ENCODE data around the gene AK5.
"Not testable (repeated sequence)": the region's sequence is repeated elsewhere in the genome, so short reads cannot be mapped to it uniquely, and the experiment has no call there.

Gene AK5

DNA sequence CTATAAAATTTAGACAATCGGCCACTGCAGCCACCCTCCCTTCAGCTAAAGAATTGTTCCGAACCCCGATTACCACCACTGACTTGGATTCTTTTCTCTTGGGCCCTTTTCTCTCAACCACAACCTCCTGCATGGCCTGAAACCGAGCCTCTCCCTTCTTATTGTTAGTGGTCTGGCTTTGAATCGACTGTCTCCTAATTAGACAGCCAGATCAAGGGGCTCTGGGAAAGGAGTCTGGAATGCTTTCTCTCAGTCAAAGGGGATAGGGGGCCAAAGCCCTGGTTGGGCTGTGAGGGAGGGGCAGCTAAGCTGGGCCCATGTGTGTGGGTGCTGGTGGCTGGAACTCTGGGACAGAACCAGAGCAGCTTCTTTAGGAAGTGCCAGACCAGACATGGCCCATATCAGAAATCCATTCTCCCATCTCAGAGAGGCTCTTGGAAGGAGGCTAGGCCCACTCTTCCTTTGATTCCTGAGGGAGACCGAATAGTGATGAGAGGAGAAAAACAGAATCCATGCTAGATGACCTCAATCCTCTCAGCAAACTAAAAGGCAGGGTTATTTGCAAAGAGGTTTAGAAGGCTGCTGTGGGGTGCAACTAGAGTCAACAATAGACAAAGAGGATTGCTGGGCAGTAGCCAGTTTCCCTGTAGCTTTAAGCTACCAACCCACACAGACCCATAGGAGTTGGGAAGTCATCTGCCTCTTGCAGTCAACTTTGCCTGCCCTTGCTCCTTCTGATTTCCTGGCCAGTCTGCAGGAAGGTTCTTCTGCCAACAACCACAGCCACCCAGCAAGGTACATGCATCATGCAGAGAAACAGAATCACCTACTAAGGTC lies 117.6 kb downstream of the AK5 start:
- DNase-seq (ENCODE audit: low read depth), result no peak

DNA sequence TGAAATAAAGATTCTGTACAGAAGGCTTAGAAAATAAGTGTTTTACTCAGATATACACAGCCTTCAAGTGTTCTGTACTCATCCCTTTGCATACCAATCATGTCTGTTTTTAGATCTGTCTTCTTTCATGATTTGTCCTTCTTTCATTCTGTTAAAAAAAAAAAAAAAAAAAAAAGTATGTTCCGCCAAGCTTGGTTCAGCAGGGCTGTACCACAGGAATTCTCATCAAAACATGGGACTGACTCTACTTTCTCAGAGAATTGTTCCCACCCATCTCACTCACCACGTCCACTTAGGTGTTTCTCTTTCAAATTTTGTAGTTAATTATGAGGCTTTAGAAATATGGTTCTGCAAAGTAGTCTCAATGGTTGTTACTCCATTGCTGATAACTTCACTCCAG lies 119.0 kb downstream of the AK5 start:
- DNase-seq (ENCODE audit: low read depth), result no peak

DNA sequence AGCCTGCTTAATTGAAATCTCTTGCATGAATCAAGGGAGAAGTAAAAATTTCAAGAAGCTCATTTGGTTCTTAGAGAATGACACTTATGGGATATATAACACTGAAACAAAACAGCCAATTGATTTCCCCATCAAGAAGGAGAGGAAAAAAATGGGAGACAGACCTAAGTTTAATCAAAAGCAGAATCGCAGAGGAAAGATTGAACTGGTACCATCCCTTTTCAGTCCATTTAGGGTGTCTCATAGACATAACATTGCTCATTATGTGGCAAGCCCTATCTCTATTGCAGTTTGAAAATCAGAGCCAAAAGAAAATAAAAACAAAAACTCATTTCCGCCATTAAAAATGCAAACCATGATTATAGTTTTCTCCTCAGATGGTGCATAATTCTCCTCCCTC lies 119.6 kb downstream of the AK5 start:
- no peak for DNase-seq (ENCODE audit: low read depth)

DNA sequence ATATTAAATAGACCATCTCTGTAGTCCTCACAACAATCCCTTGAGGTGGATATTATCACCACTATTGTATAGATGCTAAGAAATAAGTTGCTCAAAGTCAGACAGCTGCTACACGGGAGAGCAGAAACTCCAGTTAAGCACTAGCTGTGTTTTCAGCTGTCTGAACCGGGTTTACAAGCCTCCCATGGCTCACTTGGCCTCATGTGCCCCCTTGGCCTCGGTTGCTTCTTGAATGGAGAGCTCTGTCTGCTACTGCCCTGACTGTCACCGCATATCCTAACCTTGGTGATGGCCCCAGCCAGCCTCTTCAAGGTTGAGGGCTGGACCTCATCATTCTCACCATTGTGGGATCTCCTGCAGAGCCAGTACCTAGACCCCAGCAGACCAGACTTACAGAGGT lies 123.4 kb downstream of the AK5 start:
- DNase-seq (ENCODE audit: low read depth), result no peak

DNA sequence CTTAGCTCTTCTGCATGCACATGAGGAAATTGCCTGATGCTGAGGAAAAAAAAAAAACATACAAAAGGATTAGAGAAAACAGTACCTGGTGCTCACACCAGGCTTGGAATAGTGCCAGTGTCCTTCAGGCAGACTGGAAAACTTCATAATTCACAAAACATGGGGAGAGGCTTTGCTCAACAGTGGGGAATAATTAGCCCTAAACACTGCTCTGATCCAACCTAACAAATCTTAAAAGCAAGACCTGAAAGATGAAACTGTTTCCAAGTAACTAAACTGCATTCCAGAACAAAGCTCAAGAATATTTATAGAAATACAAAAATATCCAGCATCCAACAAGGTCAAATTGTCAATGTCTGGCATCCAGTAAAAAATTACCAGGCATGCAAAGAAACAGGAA lies 124.8 kb downstream of the AK5 start:
- no peak for DNase-seq (ENCODE audit: low read depth)

DNA sequence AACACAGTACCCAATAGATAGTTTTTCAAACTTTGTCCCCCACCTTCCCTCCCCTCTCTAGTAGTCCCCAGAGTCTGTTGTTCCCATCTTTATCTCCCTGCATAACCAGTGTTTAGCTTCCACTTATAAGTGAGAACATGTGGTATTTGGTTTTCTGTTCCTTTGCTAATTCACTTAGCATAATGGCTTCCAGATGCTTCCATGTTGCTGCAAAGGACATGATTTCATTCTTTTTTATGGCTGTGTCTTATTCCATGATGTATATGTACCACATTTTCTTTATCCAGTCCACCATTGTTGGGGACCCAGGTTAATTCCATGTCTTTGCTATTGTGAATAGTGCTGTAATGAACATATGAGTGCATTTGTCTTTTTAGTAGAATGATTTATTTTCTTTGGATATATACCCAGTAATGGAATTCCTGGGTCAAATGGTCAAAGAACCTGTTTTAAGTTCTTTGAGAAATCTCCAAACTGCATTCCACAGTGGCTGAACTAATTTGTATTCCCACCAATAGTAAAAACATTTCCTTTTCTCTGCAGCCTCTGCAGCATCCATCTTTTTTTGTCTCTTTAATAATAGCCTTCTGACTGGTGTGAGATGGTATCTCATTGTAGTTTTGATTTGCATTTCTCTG lies 126.0 kb downstream of the AK5 start:
- no peak for DNase-seq (ENCODE audit: low read depth)

DNA sequence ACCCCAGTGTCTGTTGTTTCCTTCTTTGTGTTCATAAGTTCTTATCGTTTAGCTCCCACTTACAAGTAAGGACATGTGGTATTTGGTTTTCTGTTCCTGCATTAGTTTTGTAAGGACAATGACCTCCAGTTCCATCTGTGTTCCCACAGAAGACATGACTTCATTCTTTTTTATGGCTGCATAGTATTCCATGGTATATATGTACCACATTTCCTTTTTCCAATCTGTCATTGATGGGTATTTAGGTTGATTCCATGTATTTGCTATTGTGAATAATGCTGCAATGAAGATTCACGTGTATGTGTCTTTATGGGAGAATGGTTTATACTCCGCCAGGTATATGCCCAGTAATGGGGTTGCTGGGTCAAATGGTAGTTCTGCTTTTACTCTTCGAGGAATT lies 127.1 kb downstream of the AK5 start:
- not testable (repeated sequence) for DNase-seq (ENCODE audit: low read depth)

DNA sequence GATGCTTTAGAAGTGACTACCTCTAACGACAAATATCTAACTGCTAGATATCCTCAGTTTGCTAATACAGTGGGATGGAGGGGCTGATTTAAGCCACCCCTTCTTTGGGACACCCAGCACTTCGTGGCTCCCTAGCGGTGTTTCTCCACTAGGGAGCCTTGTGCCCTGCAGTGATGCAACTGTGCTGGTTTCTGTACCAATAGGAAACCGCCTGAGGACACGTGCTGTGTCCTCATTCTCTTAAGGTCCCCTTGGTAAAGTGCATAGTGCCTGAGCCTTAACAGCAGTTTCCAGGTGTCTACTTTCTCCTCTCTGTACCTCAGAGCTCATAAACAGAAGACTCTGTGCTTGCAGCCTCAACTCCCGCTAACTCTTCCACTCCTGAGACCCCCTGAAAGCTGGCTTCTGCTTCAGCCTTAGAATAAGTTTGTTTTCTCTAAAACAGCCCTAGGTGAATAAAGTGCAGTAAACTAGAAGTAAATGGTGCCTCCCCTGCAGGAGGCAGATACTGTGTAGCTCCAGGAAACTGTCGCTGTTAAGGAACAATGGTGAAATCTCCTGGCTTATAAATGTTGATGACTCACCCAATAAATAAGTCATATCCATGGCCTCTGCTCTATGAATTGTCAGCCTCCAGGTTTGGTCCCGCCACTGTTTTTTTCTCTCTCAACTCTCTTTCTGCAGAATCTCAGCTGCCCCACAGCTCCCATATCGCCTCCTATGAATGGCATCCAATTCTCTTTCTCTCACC lies 130.4 kb downstream of the AK5 start:
- no peak for DNase-seq (ENCODE audit: low read depth)

DNA sequence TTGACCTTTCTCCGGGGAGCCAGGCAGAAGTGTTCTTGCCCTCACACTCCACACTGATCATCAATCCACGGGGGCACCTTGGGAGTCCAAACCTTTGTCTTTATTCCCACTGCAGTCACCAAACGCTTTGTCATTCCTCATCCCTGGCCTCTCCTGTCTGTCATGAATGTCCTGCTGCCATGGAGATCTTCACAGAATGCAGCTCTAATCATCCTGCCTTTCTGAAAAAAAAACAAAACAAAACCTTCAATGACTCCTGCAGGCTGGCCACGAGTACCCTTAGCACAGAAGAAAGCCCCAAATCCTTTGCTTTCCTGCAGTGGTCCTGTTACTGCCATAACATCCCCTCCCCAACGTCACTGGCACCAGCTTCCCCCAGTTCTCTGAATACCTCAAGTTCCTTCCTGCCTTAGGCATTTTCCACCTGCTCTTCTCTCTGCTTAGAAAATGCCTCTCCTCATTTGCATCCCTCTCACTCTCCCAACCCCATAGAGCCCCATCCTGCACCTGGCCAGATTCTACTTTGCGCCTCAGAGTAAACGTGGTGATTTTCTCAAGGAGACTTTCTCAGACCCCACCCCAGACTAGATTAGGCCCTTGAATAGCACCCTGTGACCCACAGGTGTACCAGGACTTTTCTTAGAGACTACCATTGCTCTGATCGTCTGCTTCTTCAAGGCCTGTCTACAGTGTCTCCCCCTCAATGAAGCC lies 131.2 kb downstream of the AK5 start:
- no peak for DNase-seq (ENCODE audit: low read depth)

DNA sequence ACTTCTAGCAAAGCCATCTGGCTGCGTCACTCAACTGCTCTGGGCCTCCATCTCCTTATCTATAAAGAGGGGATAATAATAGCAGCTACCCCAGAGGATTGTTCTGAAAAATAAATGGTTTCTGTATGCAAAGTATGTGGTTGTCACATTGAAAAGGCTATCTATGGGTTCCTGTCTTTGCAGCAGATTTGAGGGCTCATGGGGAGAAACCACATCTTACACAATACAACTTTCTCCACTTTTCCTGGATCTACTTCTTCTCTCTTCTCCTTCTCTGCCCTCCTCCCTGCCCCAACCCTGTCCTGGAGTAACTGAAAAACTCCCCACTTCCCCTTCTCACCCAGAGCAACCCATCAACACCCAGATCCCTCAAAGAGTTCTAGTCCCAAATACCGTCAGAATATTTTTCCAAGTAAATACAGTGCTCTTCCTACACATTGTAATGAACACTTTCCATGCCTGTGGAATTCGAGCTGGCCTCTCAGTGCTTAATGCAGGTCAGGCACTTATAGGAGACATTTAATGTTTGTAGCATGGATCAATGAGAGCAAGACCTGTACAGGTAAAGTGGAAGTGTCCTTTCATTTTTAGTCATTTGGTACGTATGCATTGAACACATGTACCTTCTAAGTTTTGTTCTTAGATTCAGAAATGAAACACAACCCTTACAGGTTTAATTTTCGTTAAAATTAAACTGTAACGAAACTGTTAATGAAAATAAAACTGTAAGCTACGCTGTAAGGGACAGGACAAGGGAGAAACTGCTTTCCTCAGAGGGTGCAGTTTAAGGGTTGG lies 131.9 kb downstream of the AK5 start:
- DNase-seq (ENCODE audit: low read depth), result no peak

DNA sequence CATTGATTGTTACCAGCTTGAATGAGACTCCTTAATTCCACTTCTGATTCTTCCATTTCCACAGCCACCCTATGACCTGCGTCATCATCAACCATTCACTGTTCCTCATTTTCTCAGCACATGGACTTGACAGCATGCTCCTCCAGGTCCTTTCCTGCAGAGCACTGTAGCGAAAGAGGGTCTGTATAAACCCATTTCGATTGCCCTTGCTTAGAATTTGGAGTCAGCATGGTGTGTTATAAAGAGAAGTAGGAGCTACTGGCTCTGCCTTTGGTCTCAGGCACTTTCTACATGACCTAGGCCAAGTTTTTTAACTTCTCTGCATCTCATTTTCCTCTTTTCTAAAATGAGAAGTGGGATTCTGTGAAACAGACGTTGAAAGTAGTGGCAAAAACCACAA lies 133.8 kb downstream of the AK5 start:
- no peak for DNase-seq (ENCODE audit: low read depth)

DNA sequence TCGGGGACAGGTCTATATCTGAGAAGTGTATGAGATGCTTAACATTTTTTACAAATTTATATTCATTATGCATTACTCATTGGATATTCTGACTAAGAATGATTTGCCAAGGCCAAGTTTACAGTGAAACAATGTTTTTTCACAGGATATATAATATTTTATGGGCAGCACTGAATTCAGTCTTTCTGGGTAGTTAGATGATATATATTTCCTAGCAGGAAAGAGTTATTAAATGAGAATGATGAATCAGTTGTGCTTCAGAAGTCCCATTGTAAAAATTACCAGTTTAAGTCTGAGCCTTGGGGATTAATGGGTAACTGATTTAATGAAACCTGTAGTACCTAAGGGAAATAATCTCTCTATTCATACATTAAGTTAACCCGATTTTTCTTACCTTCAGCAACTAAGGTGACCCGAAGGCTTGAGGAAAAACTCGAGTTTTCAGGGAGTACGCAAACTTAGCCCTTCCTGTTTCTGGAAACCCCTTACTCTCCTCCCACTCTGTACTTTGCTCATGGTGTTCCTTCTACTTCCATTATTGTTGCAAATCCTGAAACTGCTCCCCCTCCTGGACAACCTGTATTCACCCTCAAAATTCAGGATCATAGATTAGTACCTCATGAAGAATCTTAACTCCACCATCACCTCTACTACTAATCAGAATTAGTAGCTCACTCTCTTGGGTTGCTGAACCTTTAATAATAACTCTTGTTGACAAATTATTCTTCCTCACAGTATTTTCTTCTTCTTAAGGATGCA lies 135.1 kb downstream of the AK5 start:
- no peak for DNase-seq (ENCODE audit: low read depth)

DNA sequence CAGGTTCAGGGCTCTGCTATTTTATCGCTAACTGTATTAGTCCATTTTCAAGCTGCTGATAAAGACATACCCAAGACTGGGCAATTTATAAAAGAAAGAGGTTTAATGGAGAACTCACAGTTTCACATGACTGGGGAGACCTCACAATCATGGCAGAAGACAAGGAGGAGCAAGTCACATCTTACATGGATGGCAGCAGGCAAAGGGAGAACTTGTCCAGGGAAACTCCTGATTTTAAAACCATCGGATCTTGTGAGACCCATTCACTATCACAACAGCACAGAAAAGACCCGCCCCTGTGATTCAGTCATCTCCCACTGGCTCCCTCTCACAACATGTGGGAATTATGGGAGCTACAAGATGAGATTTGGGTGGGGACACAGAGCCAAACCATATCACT lies 136.2 kb downstream of the AK5 start:
- DNase-seq (ENCODE audit: low read depth), result not testable (repeated sequence)

DNA sequence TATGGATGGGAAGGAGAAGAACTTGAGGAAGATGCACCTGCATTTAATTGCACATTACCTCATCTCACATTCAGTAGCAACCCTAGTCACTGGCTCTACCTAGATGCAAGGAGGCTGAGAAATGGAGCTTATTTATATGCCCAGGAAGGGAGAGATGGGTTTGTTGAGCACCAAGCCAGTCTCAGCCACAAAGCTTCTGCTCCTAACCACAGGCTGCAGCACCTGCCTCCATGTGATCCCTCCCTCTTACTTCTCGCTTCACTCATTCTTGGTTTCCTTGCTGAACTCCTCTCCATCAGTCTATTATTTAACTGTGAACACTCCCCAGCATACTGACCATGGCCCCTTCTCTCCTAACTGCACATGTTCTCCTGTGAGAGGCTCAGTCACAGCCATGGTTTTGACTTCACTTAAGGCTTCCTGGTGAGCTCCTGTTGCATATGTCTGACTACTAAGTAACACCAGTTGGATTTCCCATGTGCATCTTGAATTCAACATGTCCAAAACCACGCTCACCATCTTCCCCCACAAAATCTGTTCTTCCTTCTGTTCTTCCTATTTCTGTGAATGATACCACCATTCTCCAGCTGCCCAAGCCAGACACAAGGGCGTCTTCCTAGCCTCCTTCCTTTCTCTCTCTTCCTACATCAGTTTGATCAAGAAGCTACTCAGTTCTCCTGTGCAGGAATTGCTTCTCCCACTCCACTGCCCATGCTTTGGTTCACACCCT lies 139.8 kb downstream of the AK5 start:
- DNase-seq (ENCODE audit: low read depth), result no peak

DNA sequence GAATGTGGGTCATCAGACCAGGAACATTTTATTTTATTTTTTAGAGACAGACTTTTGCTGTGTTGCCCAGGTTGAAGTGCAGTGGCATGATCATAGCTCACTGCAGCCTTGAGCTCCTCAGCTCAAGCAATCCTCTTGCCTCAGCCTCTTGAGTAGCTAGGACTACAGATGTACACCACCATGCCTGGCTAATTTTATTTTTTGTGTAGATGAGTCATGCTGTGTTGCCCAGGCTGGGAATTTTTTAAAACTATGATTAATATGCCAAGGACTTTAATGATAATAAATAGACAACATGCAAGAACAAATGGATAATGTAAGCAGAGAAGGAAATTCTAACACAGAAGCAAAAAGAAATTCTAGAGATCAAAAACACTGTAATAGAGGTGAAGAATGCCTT lies 142.4 kb downstream of the AK5 start:
- DNase-seq (ENCODE audit: low read depth), result no peak

DNA sequence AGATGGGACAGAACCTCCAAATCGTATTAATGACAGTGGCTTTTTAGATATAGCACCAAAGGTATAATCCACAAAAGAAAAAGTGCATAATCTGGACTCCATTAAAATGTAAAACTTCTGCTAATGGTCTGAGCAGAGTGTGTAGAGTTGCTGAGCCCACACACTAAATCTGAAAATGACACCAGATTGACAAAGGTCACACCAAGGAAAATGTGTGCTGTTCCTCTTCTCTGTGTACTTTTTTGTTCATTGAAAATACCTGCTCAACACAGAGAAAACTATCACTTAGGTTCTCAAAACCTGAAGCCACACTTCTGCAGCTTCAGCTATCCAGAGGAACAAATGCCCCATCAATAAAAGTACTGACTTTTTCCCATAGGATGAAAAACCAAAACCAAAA lies 146.2 kb downstream of the AK5 start:
- no peak for DNase-seq (ENCODE audit: low read depth)

DNA sequence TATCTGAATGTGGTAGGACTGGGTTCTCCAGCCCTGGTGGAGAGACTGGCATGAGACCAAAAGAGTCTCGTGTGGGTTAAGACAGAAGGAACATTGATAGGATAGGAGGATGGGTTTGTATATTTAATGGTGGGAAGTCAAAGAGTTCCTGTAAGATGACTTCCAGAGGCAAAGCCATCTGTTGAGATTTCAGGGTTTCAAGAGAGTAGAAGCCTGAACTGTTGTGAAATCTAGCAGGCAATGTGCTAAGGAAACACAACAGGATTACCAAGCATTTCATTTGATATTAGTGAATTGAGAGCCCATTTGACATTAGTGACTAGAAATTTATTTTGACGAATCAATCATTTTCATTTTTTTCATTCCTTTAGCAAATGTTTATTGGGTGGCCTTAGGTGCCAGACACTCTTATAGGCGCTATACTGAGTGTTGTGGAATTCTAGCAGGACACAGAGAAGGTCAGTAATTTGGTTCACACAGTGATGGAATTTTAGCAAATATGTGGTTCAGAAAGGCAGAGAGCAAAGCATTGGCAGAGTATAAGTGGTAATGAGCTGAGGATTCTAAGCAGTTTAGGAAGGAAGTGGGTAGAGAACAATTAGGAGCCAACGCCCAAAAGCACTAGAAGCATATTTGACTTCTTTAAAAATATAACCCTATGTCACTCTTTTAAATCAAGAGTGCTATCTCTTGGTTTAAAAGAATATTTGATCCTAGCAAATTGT lies 149.3 kb downstream of the AK5 start:
- no peak for DNase-seq (ENCODE audit: low read depth)

DNA sequence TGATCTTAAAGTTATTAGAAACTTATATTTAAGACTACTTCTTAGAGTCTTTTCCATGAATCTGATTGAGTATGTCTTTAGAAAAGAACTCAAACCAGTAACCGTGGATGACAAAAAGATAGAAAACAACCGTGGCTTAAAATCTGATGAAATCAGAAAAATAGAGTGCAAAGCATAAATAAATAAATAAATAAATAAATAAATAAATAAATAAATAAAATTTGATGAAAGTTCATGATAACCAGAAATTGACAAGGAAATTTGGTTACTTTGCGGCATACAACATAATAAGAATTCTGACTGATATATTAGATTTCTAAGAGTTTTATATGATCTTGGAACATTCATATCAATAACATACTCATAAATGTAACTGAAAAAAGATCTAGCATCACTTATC lies 152.1 kb downstream of the AK5 start:
- DNase-seq (ENCODE audit: low read depth), result no peak

DNA sequence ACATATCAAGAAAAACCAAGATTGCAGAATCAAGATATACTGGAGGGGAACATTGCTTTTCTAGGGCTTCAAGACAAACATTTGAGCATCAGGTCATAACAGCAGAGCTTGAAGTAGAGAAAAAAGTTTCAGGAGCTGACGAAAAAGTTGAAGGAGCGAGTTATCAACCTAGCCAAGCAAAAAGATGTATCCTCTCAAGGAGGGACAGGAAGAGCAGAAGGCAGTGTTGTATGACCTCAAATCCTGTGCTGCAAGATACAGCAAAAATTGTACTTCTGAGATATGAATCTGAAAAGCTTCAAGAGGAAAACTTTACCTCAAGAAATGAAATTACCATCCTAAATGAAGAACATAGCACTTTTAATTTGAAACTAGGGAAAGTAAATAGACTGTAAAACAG lies 153.1 kb downstream of the AK5 start:
- no peak for DNase-seq (ENCODE audit: low read depth)
